Activated CD4-positive, alpha-beta T cell treated with anti-CD3 and anti-CD28 coated beads for 1 hour (primary cell): Measurements from ENCODE around the gene STIM1.
"Not testable (repeated sequence)": the region's sequence is repeated elsewhere in the genome, so short reads cannot be mapped to it uniquely, and the experiment has no call there.

ENCODE experiments used
- DNase-seq: peaks from one replicate; pipeline ENCODE4 v3.0.0-alpha.2; 2020

STIM1 gene

DNA sequence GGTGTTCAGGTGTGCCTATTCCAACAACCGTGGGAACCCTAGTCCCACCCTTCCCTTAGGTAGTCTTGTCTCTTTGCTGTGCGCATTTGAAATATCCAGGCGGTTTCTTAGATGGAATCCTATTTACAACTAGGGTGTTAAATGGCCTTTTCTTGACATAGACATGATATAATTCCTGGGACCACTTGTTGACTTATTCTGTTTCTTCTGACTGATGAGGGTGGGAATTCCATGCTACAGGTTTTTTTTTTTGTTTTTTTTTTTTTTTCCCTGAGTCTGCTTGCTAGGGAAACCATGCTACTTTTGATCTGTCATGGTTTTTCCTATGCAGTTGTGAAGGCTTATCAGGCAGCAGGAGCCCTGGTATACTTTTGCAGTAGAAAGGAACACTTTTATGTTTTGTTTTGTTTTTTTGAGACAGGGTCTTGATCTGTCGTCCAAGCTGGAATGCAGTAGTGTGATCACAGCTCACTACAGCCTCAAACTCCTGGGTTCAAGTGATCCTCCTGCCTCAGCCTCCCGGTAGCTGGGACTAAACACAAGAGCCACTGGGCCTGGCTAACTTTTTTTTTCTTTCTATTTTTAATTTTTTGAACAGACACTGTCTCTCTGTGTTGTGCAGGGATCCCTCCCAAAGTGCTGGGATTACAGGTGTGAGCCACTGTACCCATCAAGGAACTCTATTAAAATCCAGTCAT lies 1.5 kb downstream of the STIM1 start:
- DNase-seq = no peak

DNA sequence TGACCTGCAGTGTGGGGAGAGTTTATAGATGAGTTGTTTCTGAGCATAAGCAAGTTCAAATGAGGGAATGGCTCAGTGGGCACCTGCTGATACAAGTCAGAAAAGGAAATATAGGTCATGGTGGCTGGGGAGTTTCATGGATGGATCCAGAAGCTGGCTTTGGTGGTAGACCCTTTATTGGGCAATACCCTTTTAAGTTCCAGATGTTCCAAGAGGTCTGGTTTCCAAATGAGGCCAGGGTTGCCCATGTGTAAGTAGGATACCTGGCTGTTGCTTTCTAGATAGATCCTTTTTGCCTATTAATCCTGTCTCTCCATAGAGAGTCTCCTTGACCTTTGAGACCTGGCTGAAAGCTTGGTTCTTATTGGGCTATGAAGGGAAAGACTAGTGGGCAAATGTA lies 2.2 kb downstream of the STIM1 start:
- no peak for DNase-seq

- DNase-seq = no peak
These were observed 4.0 kb downstream of the STIM1 start for GRCh38 chr11:3859373-3859881.

DNA sequence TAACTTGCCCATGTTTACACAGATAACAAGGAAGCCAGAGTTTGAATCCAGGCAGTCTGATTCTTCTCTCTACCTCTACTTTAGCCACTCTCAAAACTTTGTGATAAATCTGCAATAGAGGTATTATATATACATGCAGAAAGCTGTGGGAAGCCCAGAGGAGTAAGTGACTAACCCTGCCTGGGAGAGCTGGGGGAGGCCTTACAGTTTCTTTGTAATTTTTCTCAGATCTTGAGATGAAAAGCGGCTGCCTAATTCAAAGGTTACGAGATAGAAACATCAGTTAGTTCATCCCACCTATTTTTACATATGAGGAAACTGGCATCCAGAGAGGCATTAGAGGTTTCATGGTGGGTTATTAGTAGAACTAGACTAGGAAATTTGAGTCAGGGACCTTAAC lies 4.9 kb downstream of the STIM1 start:
- DNase-seq = no peak

DNA sequence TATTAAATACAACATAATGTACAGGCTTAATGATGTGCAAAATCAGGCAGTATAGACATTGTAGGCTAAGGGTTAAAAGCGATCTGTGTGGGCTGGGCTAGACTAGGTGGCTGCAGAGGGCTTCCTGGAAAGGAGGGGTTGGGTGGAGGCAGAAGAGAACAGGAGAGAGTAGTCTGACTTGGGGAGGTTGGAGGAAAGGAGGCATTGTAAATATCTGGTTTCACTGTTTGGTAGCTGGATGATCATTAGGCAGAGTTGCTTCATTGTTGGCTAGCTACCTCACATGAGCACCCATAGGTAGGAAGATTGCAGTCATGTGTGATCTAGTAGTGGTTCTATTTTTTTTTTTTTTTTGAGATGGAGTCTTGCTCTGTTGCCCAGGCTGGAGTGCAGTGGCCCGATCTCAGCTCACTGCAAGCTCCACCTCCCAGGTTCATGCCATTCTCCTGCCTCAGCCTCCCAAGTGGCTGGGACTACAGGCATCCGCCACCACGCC lies 5.5 kb downstream of the STIM1 start:
- not testable (repeated sequence) for DNase-seq

DNA sequence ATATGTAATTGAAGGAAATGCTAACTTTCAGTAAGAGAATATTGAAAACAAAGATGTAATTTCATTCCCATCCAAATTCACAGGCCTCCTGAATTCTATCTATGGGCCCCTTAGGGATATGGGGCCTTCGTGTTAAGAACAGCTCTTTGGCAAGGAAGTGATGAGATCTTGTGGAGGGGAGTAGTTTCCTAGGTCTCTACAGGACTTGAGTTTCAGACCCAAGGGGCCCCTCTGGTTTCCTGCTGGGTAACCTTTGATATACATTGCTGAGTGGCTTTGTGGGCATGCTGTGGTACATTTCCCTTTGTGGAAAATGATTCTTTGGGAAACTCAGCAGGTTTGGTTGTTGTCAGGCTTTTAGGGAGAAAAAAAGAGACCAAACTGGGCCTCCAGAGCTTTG lies 6.2 kb downstream of the STIM1 start:
- no peak for DNase-seq

- no peak for DNase-seq
These were observed 10.1 kb downstream of the STIM1 start for GRCh38 chr11:3865388-3866193.

GRCh38 chr11:3866206-3866605 lies 10.7 kb downstream of the STIM1 start:
- no peak for DNase-seq

GRCh38 chr11:3866836-3867208 lies 11.4 kb downstream of the STIM1 start:
- DNase-seq = no peak

DNA sequence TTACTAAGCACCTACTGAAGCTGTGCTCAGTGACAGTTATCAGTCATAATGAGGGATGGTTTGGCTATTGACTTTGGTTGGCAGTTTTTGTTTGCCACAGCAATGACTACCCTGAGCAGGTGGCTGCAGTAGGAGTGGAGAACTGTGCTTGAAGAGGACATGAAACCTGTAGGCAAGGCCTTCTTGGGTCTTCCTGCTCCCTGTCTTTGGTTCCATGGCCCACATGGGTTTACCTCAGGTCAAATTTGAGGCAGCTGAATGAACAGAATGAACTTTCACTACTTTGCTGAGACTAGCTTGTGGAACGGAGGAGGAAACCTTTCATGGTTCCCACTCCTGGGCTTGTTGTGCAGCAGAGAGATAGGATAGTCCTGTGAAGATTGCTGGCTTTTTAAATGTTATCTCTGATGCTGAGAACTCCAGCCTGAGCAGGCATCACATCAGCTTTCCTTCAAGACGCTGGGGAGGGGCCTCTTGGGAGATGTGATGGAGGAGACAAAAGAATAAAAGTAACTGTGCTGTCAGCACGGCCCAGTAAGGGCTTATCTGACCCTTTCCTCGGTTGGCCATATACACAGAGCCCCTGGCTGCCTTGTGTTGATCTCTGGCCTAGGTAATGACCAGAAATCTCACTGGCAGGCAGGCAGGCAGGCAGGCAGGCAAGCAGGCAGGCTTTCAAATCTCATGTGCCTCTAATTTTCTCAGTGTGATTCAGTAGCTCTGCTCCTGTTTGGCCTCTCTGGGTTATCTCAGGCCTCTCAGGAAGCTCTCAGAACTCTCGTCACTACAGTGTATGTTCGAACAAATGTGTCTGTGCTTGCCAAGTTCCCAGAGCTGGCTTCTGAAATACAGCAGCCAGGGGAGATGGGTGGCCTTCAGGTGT lies 12.0 kb downstream of the STIM1 start:
- no peak for DNase-seq

- no peak for DNase-seq
These were observed 18.4 kb downstream of the STIM1 start for GRCh38 chr11:3873712-3874349.

- DNase-seq = no peak
These were observed 21.1 kb downstream of the STIM1 start for GRCh38 chr11:3876613-3877012.

DNA sequence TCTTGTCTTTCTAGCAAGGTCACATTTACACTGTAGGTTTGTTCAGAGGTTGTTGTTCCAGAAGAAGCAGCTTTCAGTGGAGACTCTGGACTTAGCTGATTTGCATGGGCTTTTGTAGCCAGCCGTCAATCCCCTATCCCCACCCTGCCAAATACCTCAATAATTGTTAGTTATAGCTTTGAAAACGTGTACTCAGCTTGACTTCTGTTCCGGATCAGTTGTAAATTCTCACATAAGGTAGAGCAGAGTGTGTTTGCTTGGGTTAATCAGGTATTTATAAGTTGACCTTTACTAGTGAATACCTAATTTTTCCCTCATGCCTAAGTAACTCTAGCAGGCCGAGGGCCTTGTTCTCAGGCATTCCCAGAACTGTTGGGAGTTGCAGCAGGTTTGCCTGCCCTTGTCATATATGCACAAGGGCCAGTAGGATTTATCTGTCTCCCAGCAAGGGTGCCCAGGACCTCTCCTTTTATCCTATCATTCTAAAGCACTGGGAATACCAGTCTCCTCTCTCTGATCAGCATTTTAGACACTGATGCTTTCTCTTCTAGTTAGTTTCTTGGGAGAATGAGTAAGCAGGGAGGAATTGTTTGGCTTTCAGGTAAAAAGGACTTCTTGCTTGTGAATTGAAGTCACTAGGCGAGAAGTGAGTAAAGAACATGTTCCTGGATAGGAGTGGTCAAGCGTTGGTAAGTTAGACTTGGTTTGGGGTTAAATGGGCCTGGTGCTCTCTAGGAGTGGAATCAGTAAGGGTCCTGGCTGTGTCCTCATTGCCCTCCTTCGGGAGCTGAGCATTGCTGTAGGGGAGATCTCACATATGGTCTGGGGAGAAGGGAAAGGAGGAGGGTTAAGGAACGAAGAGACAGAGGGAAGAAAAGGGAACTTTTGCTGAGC lies 22.1 kb downstream of the STIM1 start:
- no peak for DNase-seq

DNA sequence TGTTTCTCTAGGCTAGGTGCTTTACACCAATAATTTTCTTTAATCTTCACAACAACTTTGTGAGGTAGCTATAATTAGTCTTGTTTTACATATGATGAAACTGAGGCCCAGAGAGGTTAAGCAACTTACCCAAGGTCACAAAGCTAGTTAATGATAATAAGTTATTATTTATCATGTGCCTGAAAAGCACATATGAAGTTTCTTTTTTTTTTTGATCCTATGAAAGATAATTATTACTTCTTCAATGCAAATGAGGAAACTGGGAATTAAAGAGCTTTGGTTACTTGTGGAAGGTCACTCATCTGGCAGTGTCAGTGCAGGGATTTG lies 22.8 kb downstream of the STIM1 start:
- DNase-seq = no peak

GRCh38 chr11:3879216-3879966 lies 23.9 kb downstream of the STIM1 start:
- DNase-seq = no peak

DNA sequence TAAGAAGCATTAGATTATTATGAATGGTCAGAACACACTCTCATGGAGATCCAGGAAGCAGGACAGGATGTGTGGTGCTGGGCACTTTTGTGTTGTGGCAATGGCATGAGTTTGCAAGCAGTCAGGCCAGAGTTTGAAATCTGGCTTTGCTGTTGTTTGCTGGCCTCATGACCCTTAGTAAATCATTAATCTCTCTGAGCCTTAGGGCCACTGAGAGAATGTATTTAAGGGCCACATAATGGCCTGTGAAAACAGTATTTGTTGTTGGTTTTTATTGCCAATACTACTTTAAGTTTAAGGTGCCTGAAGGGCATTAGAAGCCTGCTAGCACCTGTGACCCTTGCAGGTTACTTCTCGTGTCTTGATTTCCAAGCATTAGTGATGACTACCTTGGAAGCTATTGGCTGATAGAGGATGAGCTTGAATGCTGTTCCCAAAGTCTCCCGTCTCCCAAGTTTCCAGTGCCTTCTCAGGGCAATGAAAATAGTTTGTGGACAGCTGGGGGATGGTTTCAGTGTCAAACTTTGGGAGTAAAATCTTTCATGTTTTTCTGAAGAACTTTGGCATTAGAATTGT lies 24.6 kb downstream of the STIM1 start:
- DNase-seq = no peak

- no peak for DNase-seq
These were observed 25.3 kb downstream of the STIM1 start for GRCh38 chr11:3880724-3881123.

DNA sequence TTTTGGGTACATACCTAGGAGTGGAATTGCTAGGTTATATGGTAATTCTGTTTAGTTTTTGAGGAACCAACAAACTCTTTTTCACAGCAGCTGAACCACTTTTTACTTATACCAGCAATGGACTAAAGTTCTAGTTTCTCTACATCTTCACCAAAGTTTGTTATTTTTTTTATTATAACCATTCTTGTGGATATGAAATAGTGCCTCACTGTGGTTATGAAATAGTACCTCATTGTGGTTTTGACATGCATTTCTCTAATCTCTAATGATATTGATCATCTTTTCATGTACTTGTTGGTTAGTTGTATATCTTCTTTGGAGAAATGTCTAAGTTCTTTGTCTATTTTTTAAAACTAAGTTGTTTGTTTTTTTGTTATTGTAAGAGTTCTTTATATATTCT lies 27.2 kb downstream of the STIM1 start:
- DNase-seq = no peak

GRCh38 chr11:3885855-3886254 lies 30.4 kb downstream of the STIM1 start:
- no peak for DNase-seq

GRCh38 chr11:3886985-3887384 lies 31.5 kb downstream of the STIM1 start:
- DNase-seq = no peak

- DNase-seq = no peak
These were observed 33.4 kb downstream of the STIM1 start for GRCh38 chr11:3888876-3889275.
